HepG2 (cell line): ENCODE measurements around the gene VDR. TPM values are rescaled to one million over a fixed set of nuclear protein-coding genes. Genes with fewer than 3 reads are reported as not detected.
A peak's percentile ranks its signal among the peaks of the same experiment; 100 is the strongest.

Experiments used
- ATAC-seq: fragments of 200-7000 bp; cut with Tn5 transposase; 3 replicates; pipeline ENCODE4 v1.9.1; 2020; ENCODE audit warnings: mild to moderate bottlenecking, moderate library complexity
- BruUV-seq: library from RNA; stranded (reverse); fragments of 400-500 nt; replicated peaks from 2 replicates; lab custom pipeline; 2021; lab: Mats Ljungman, UMichigan
- CTCF ChIA-PET: fragments of 300-600 bp; formaldehyde crosslinking; extraction: SDS; loops from one replicate; lab custom pipeline; 2021; ENCODE audit warnings: low total read pairs, inconsistent platforms, low intra/inter-chr PET ratio; lab: Yijun Ruan, JAX
- POLR2A ChIA-PET: fragments of 350-600 bp; sonication (Branson Sonifier 250); formaldehyde crosslinking; loops from one replicate; lab custom pipeline; 2020; ENCODE audit warnings: antibody characterized with exemption, inconsistent platforms; lab: Yijun Ruan, JAX
- DNase-seq: peaks from one replicate; pipeline ENCODE4 v3.0.0-alpha.2; 2015; ENCODE audit warnings: low spot score
- FAIRE-seq: peaks from 3 replicates; lab custom pipeline; 2011; peaks lifted over from hg19 to GRCh38; lab: Jason Lieb, UNC
- H2AFZ ChIP-seq: one replicate; pipeline ENCODE4 v1.6.1; 2011; ENCODE audit warnings: low read length, inconsistent platforms
- H3K27ac ChIP-seq: fragments of 300-600 bp; 3 replicates; pipeline ENCODE4 v1.8.0; 2011; ENCODE audit warnings: mixed run types, mild to moderate bottlenecking, mixed read lengths, low read length, inconsistent platforms; ENCODE audit not compliant: insufficient read depth; ENCODE audit errors: extremely low read length
- H3K27me3 ChIP-seq, 2 experiments: fragments of 200-600 bp in 1 of 2; 2 replicates in 1 of 2; 3 replicates in 1 of 2; pipeline versions ENCODE4 v1.6.0 to v1.8.0; 2011; ENCODE audit warnings: low read length in 2 of 2, mild to moderate bottlenecking in 2 of 2, moderate library complexity in 2 of 2, inconsistent platforms in 1 of 2; ENCODE audit not compliant: insufficient read depth in 2 of 2, control insufficient read depth in 1 of 2
- H3K36me3 ChIP-seq, 2 experiments: fragments of 200-600 bp in 1 of 2; replicated peaks in 1 of 2; 2 replicates in 1 of 2; 3 replicates in 1 of 2; pipeline versions ENCODE4 v1.5.1 to v1.8.0; 2011; ENCODE audit warnings: low read length in 2 of 2, inconsistent platforms in 1 of 2; ENCODE audit not compliant: insufficient read depth in 2 of 2, control insufficient read depth in 1 of 2
- H3K4me1 ChIP-seq: 2 replicates; pipeline ENCODE4 v1.5.1; 2012; ENCODE audit warnings: low read length, inconsistent platforms; ENCODE audit not compliant: insufficient read depth
- H3K4me2 ChIP-seq: 2 replicates; pipeline ENCODE4 v1.6.0; 2011; ENCODE audit warnings: low read depth, low read length, inconsistent platforms
- H3K4me3 ChIP-seq, 3 experiments: fragments of 200-600 bp in 1 of 3; sonication (generic), shearing (Covaris generic) in 1 of 3; replicated peaks in 1 of 3; 2 replicates each; pipeline ENCODE4 v1.5.1; 2011 to 2016; ENCODE audit warnings: low read length in 3 of 3, inconsistent platforms in 2 of 3, low read depth in 2 of 3, mild to moderate bottlenecking in 2 of 3, control low read depth in 1 of 3, mixed read lengths in 1 of 3; ENCODE audit not compliant: insufficient read depth in 1 of 3
- H3K79me2 ChIP-seq: one replicate; pipeline ENCODE4 v1.6.1; 2011; ENCODE audit warnings: low read length, inconsistent platforms; ENCODE audit not compliant: insufficient read depth
- H3K9ac ChIP-seq: 2 replicates; pipeline ENCODE4 v1.6.0; 2011; ENCODE audit warnings: mild to moderate bottlenecking, low read depth, low read length, inconsistent platforms; ENCODE audit not compliant: insufficient read depth
- H3K9me3 ChIP-seq: 2 replicates; pipeline ENCODE4 v1.5.1; 2012; ENCODE audit warnings: mild to moderate bottlenecking, low read length
- H4K20me1 ChIP-seq: 2 replicates; pipeline ENCODE4 v1.6.0; 2011; ENCODE audit warnings: inconsistent platforms, mild to moderate bottlenecking, low read length, moderate library complexity; ENCODE audit not compliant: insufficient read depth
- AKNA ChIP-seq: sonication (generic); formaldehyde crosslinking; IDR thresholded peaks from 2 replicates; pipeline ENCODE4 v1.4.0; 2020; ENCODE audit warnings: missing genetic modification reagents, borderline replicate concordance
- ZFX ChIP-seq: sonication (generic); formaldehyde crosslinking; IDR thresholded peaks from 2 replicates; pipeline ENCODE4 v1.4.0; 2020; ENCODE audit warnings: mild to moderate bottlenecking, low read depth, missing genetic modification reagents, moderate library complexity
- WGBS: methylation state at CpG from one replicate; pipeline ENCODE4 v1.1.6; 2017; ENCODE audit warnings: low lambda C conversion rate; 5-methylcytosine and 5-hydroxymethylcytosine counted together
- in situ Hi-C: cut with HindIII; loops from 2 replicates; pipeline ENCODE4 v1.10.0; 2017; ENCODE audit warnings: low pct_unique_long_range_greater_than_20kb; ENCODE audit not compliant: extremely low pct_ligation_motif_present
- intact Hi-C: fragments of 100-400 bp; cut with micrococcal nuclease; formaldehyde crosslinking; loops from one replicate; pipeline ENCODE4 v1.10.0; 2022; ENCODE audit not compliant: unreplicated experiment
- polyA plus RNA-seq, 8 experiments: library from polyadenylated mRNA; depleted of rRNA in 3 of 8; stranded (reverse) in 7 of 8; unstranded in 1 of 8; fragments of >200 nt; fragmentation: Illumina TruSeq in 4 of 8; extraction: Trizol in 4 of 8; gene quantifications; 2 replicates each; pipeline versions ENCODE4 v1.2.1 to v1.2.3, GENCODE V29; 2011 to 2016; ENCODE audit warnings: low read depth in 4 of 8, missing spikeins in 1 of 8, mixed read lengths in 1 of 8; ENCODE audit not compliant: insufficient read depth in 1 of 8
- total RNA-seq, 5 experiments: library from RNA; depleted of rRNA; stranded (reverse); fragments of >200 nt; fragmentation: Illumina TruSeq; extraction: Trizol; gene quantifications; 2 replicates each; pipeline ENCODE4 v1.2.3, GENCODE V29; 2016; ENCODE audit warnings: low read depth in 1 of 5

VDR gene
- total and polyA plus RNA-seq, 2 of the 13 experiments (the other 11 are each of a cell fraction or from before 2014, with no cell fraction given) = 0.08 to 0.33 TPM

GRCh38 chr12:47813511-47814196 is 91.1 kb downstream of the VDR start:
- FAIRE-seq (no peak), ATAC-seq (peak; percentile 7; the same call in 2 of the 3 replicates), DNase-seq (no peak)
- WGBS = 80% methylated on average over 8 of the region's 9 CpGs
- ChIA-PET POLR2A (interaction anchor here (1.5 kb wide), 1 partner anchor 7 kb away, joined by 5 read pairs; no protein-coding TSS in a partner anchor), CTCF (no interaction called here)
- Histone ChIP-seq H3K27ac (no peak overlapping the region), H3K9me3 (no peaks in the 10 kb centered on the region), H3K9ac (no peak overlapping the region), H3K27me3 (no peaks in the 10 kb centered on the region), H3K4me3 (peak overlapping the region in 2 of 3 experiments; percentile 45 to 55; a peak in 2 of 6 replicates), H2AFZ (no peak overlapping the region), H3K79me2 (peaks cover 1% of the 10 kb centered on the region), H3K4me2 (peak overlapping the region; percentile 45), H3K4me1 (peaks cover 27% of the 10 kb centered on the region), H4K20me1 (peaks cover 4% of the 10 kb centered on the region; the same call in 1 of the 2 replicates), H3K36me3 (no peaks in the 10 kb centered on the region)
- no TSS peak for BruUV-seq
- 0 out of 2 replicates have a peak, but pooled peaks have one; percentile 9 for TF ChIP-seq ZFX (CRISPR knock-in tag)
- TF ChIP-seq AKNA (CRISPR knock-in tag) = no peak
- in situ Hi-C loops = no loop called here
- intact Hi-C loops = no loop called here
